ENCODE measurements around the gene SLC30A10.

GRCh38 chr1:219967361-219967760 is 39.0 kb upstream of the SLC30A10 start:
- TF ChIP-seq CTCF (IDR thresholded peaks at IDR 0.05; ENCODE audit: low read length) = no peak
- TF ChIP-seq EZH2phosphoT487 (IDR thresholded peaks at IDR 0.05; ENCODE audit: low read length) = no peak
- TF ChIP-seq EZH2 (optimal IDR thresholded peaks at IDR 0.05; ENCODE audit: low read depth, low read length) = no peak

All from MM.1S (cell line).